ENCODE results near the gene TMEM236. TPM values are rescaled to one million over a fixed set of nuclear protein-coding genes. Genes with fewer than 3 reads are reported as not detected.

TMEM236 gene
- total RNA-seq, 1 donor from 2014 or later = 0.07 TPM

GRCh38 chr10:17749890-17750289 is 2.1 kb upstream of the TMEM236 start:
- Mint-ChIP-seq H3K4me3 (ENCODE audit: low read depth) (no peak overlapping the region), H3K36me3 (ENCODE audit: low read depth) (no peaks in the 10 kb centered on the region), H3K4me1 (ENCODE audit: low read depth) (peaks cover 2% of the 10 kb centered on the region), H3K9me3 (no peaks in the 10 kb centered on the region), H3K27me3 (ENCODE audit: low read depth) (no peaks in the 10 kb centered on the region), H3K27ac (no peak overlapping the region)
- no peak for DNase-seq (ENCODE audit: low spot score)
- intact Hi-C loops (cut with micrococcal nuclease) = no loop called here

- H3K4me1 Mint-ChIP-seq (ENCODE audit: low read depth) = peaks cover 6% of the 10 kb centered on the region
- no peak overlapping the region for H3K27ac Mint-ChIP-seq
- no peak overlapping the region for H3K4me3 Mint-ChIP-seq (ENCODE audit: low read depth)
- H3K27me3 Mint-ChIP-seq (ENCODE audit: low read depth) = no peaks in the 10 kb centered on the region
- intact Hi-C loops (cut with micrococcal nuclease) = no loop called here
- DNase-seq (ENCODE audit: low spot score) = no peak
- H3K36me3 Mint-ChIP-seq (ENCODE audit: low read depth) = no peaks in the 10 kb centered on the region
- H3K9me3 Mint-ChIP-seq = no peaks in the 10 kb centered on the region
Observed at GRCh38 chr10:17756557-17757217, 4.7 kb downstream of the TMEM236 start.

GRCh38 chr10:17758200-17758599 is 6.2 kb downstream of the TMEM236 start:
- no peaks in the 10 kb centered on the region for H3K36me3 Mint-ChIP-seq (ENCODE audit: low read depth)
- no peaks in the 10 kb centered on the region for H3K9me3 Mint-ChIP-seq
- H3K4me3 Mint-ChIP-seq (ENCODE audit: low read depth) = no peak overlapping the region
- no peaks in the 10 kb centered on the region for H3K27me3 Mint-ChIP-seq (ENCODE audit: low read depth)
- intact Hi-C loops (cut with micrococcal nuclease) = no loop called here
- peaks cover 6% of the 10 kb centered on the region for H3K4me1 Mint-ChIP-seq (ENCODE audit: low read depth)
- no peak overlapping the region for H3K27ac Mint-ChIP-seq
- DNase-seq (ENCODE audit: low spot score) = no peak

DNA sequence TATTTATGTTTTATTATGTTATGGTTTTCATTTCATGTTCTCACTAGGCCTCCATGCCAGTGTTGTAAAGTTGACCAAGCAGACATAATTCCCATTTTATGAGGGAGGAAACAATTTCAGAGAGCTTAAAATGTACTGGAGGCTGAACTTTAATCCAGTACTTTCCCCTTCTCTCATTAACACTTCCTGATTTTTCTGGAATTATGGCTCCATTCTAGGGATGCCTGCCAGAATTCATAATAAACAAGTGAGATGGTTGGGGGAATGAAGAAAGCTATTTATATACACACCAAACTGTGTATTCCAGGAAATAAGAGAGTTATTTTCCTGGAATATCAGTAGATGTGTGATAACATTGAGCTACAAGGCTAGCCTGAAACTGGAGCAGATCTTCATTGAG is 6.9 kb downstream of the TMEM236 start:
- no peak overlapping the region for H3K4me3 Mint-ChIP-seq (ENCODE audit: low read depth)
- peaks cover 2% of the 10 kb centered on the region for H3K27me3 Mint-ChIP-seq (ENCODE audit: low read depth)
- no peaks in the 10 kb centered on the region for H3K36me3 Mint-ChIP-seq (ENCODE audit: low read depth)
- H3K9me3 Mint-ChIP-seq = no peaks in the 10 kb centered on the region
- peaks cover 6% of the 10 kb centered on the region for H3K4me1 Mint-ChIP-seq (ENCODE audit: low read depth)
- intact Hi-C loops (cut with micrococcal nuclease) = no loop called here
- no peak for DNase-seq (ENCODE audit: low spot score)
- no peak overlapping the region for H3K27ac Mint-ChIP-seq

- Mint-ChIP-seq H3K36me3 (ENCODE audit: low read depth) (no peaks in the 10 kb centered on the region), H3K4me1 (ENCODE audit: low read depth) (no peaks in the 10 kb centered on the region), H3K27ac (no peak overlapping the region), H3K27me3 (ENCODE audit: low read depth) (peaks cover 6% of the 10 kb centered on the region), H3K4me3 (ENCODE audit: low read depth) (no peak overlapping the region), H3K9me3 (no peaks in the 10 kb centered on the region)
- intact Hi-C loops (cut with micrococcal nuclease) = no loop called here
- DNase-seq (ENCODE audit: low spot score) = no peak
Observed at GRCh38 chr10:17764142-17764541, 12.1 kb downstream of the TMEM236 start.

GRCh38 chr10:17765602-17766001 is 13.6 kb downstream of the TMEM236 start:
- no peaks in the 10 kb centered on the region for H3K36me3 Mint-ChIP-seq (ENCODE audit: low read depth)
- no peaks in the 10 kb centered on the region for H3K4me1 Mint-ChIP-seq (ENCODE audit: low read depth)
- H3K4me3 Mint-ChIP-seq (ENCODE audit: low read depth) = no peak overlapping the region
- no peak for DNase-seq (ENCODE audit: low spot score)
- H3K9me3 Mint-ChIP-seq = no peaks in the 10 kb centered on the region
- intact Hi-C loops (cut with micrococcal nuclease) = no loop called here
- H3K27ac Mint-ChIP-seq = no peak overlapping the region
- H3K27me3 Mint-ChIP-seq (ENCODE audit: low read depth) = peaks cover 6% of the 10 kb centered on the region

GRCh38 chr10:17766731-17767130 is 14.7 kb downstream of the TMEM236 start:
- Mint-ChIP-seq H3K36me3 (ENCODE audit: low read depth) (no peaks in the 10 kb centered on the region), H3K4me1 (ENCODE audit: low read depth) (no peaks in the 10 kb centered on the region), H3K4me3 (ENCODE audit: low read depth) (no peak overlapping the region), H3K27ac (no peak overlapping the region), H3K9me3 (no peaks in the 10 kb centered on the region), H3K27me3 (ENCODE audit: low read depth) (peaks cover 10% of the 10 kb centered on the region)
- no peak for DNase-seq (ENCODE audit: low spot score)
- intact Hi-C loops (cut with micrococcal nuclease) = no loop called here

- no peaks in the 10 kb centered on the region for H3K4me1 Mint-ChIP-seq (ENCODE audit: low read depth)
- no peak for DNase-seq (ENCODE audit: low spot score)
- H3K9me3 Mint-ChIP-seq = no peaks in the 10 kb centered on the region
- no peaks in the 10 kb centered on the region for H3K36me3 Mint-ChIP-seq (ENCODE audit: low read depth)
- no peak overlapping the region for H3K27ac Mint-ChIP-seq
- H3K27me3 Mint-ChIP-seq (ENCODE audit: low read depth) = peaks cover 8% of the 10 kb centered on the region
- intact Hi-C loops (cut with micrococcal nuclease) = no loop called here
- no peak overlapping the region for H3K4me3 Mint-ChIP-seq (ENCODE audit: low read depth)
Observed at GRCh38 chr10:17768496-17768895, 16.5 kb downstream of the TMEM236 start.

DNA sequence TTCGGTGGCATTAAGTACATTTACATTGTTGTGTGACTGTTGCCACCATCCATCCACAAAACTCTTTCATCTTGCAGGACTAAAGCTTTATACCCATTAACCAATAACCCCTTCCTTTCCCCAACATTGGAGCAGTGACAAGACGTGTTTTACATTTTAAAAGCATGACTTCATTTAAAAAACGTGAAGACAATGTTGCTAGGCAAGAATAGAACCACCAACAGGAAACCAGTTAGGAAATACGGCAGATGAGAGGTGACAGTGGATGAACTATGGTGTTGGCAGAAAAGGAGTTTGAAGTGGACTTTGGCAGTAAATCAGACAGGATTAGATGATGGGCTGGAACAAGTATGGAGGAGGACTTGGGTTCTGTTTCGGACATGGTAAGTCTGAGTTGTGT is 17.0 kb downstream of the TMEM236 start:
- intact Hi-C loops (cut with micrococcal nuclease) = no loop called here
- no peaks in the 10 kb centered on the region for H3K4me1 Mint-ChIP-seq (ENCODE audit: low read depth)
- no peaks in the 10 kb centered on the region for H3K9me3 Mint-ChIP-seq
- no peak overlapping the region for H3K27ac Mint-ChIP-seq
- no peak for DNase-seq (ENCODE audit: low spot score)
- H3K4me3 Mint-ChIP-seq (ENCODE audit: low read depth) = no peak overlapping the region
- H3K27me3 Mint-ChIP-seq (ENCODE audit: low read depth) = peaks cover 8% of the 10 kb centered on the region
- H3K36me3 Mint-ChIP-seq (ENCODE audit: low read depth) = no peaks in the 10 kb centered on the region

DNA sequence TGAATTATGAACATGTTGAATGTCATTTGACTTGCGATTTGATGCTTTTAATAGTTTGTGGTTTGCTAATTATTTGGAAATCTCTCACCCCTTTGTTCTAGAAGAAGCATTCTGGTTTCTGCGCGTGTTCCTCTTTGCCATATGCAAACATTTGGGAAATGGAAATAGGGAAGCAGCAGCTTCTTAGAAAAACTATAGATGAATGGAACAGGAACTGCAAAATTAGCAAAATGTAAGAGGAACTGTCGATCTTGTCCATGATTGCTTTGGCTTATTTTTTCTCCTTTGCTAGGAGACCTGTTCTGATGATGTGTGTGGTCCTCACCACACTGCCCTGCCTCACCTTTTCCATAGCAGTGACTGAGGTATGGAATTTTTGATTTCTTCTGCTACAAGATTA is 19.0 kb downstream of the TMEM236 start:
- peaks cover 7% of the 10 kb centered on the region for H3K27me3 Mint-ChIP-seq (ENCODE audit: low read depth)
- no peaks in the 10 kb centered on the region for H3K4me1 Mint-ChIP-seq (ENCODE audit: low read depth)
- H3K4me3 Mint-ChIP-seq (ENCODE audit: low read depth) = no peak overlapping the region
- no peaks in the 10 kb centered on the region for H3K9me3 Mint-ChIP-seq
- H3K36me3 Mint-ChIP-seq (ENCODE audit: low read depth) = no peaks in the 10 kb centered on the region
- no peak overlapping the region for H3K27ac Mint-ChIP-seq
- intact Hi-C loops (cut with micrococcal nuclease) = no loop called here
- no peak for DNase-seq (ENCODE audit: low spot score)

GRCh38 chr10:17779784-17780183 is 27.8 kb downstream of the TMEM236 start:
- DNase-seq (ENCODE audit: low spot score) = no peak
- Mint-ChIP-seq H3K4me1 (ENCODE audit: low read depth) (no peaks in the 10 kb centered on the region), H3K36me3 (ENCODE audit: low read depth) (no peaks in the 10 kb centered on the region), H3K9me3 (no peaks in the 10 kb centered on the region), H3K27ac (no peak overlapping the region), H3K4me3 (ENCODE audit: low read depth) (no peak overlapping the region), H3K27me3 (ENCODE audit: low read depth) (no peaks in the 10 kb centered on the region)
- intact Hi-C loops (cut with micrococcal nuclease) = no loop called here

DNA sequence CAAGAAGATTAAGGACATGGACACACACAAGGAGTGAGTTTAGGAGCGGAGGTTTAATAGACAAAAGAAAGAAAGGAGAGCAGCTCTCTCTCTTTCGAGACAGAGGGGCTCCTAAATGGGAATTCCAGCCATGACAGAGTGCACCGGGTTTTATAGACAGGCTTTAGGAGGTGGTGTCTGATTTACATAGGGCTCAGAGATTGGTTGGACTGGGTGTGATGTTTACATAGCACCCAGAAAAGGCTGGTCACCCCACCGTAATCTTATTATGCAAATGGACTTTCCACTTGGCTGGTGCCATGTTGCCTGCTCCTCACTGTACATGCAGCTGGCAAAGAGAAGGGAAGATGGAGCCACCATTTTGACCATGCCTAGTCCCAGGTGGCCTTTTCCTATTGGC is 28.7 kb downstream of the TMEM236 start:
- Mint-ChIP-seq H3K9me3 (no peaks in the 10 kb centered on the region), H3K36me3 (ENCODE audit: low read depth) (no peaks in the 10 kb centered on the region), H3K4me3 (ENCODE audit: low read depth) (no peak overlapping the region), H3K27me3 (ENCODE audit: low read depth) (no peaks in the 10 kb centered on the region), H3K4me1 (ENCODE audit: low read depth) (no peaks in the 10 kb centered on the region), H3K27ac (no peak overlapping the region)
- DNase-seq (ENCODE audit: low spot score) = no peak
- intact Hi-C loops (cut with micrococcal nuclease) = no loop called here

GRCh38 chr10:17781856-17782255 is 29.9 kb downstream of the TMEM236 start:
- Mint-ChIP-seq H3K27ac (no peak overlapping the region), H3K9me3 (no peaks in the 10 kb centered on the region), H3K27me3 (ENCODE audit: low read depth) (no peaks in the 10 kb centered on the region), H3K4me1 (ENCODE audit: low read depth) (no peaks in the 10 kb centered on the region), H3K36me3 (ENCODE audit: low read depth) (no peaks in the 10 kb centered on the region), H3K4me3 (ENCODE audit: low read depth) (no peak overlapping the region)
- intact Hi-C loops (cut with micrococcal nuclease) = no loop called here
- DNase-seq (ENCODE audit: low spot score) = no peak

All from activated T-helper 2 cell treated with anti-CD3 and anti-CD28 coated beads, Interferon-gamma antibody, Interleukin-2, Interleukin-4, amounts not matched to agents 10 μg/mL and 5 μg/mL and 100 μg/mL, durations not matched to agents 14 hours and 24 hours and 36 hours (primary cell).